IPS DF 19.7 (cell line): ENCODE results near the gene GNAT3.

ENCODE experiments used
- DNase-seq: peaks from one replicate; pipeline ENCODE4 v3.0.0-alpha.2; 2013; ENCODE audit warnings: low read depth, low spot score

GNAT3 gene

DNA sequence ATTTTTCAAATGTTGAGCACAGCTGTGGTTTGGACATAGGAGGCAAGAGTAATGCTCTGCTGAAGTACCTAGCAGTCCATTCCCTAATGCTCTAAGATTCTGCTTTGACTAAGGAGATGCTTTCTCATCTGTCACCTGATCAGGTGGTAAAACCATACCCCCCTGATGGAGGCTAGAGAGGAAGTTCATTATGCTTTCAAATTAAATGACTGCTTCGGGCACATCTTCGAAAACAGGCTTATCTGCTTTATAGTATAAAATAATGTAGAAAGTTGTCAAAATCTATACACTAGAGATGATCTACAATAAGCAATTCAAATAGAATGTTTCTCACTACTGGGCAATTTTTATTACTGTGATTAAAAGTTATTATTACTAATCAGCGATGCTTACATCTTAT lies at the start of gene GNAT3:
Gene GNAT3 (minus strand): TSS at position 101 of the 400 bp plus-strand sequence. CDS start 138 bp downstream, outside the sequence.
- no peak for DNase-seq

DNA sequence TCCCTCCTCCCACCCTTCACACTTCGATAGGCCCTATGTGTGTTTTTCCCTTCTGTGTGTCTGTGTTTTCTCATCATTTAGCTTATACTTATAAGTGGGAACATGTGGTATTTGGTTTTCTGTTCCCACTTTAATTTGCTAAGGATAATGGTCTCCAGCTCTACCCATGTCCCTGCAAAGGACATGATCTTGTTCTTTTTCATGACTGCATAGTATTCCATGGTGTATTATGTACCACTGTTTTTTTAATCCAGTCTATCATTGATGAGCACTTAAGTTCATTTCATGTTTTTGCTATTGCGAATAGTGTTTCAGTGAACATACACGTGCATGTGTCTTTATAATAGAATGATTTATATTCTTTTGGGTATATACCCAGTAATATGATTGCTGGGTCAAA lies 46.3 kb upstream of the GNAT3 start:
- DNase-seq, result no peak

DNA sequence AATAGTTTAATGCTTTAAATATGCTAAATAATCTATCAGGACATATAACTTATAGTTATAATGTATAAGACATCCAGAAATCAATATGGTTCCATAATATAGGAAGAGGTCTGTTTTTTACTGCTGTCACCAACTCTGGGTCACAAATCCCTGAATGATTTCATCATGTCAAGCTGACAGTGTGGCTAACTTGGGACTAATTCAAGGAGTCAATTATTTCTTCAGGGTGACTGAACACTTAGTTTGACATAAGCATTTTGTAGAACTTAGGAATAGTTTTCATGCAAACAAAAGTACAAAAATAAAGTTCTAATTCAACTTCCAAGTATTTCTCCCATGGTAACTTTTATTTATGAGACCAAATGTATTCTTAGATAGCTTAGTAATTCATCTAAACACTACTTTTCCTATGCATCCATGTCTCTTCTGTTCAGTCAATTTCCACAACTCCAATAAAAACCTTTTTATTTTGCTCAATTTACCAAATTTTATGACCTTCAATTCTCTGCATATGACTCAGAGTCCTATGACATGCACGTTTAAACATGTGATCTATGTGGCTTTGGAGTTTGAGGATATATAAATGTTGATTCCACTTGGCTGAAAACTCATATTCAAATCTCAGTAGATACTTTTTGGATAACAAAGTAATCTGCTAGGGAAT lies 40.3 kb upstream of the GNAT3 start:
- DNase-seq, result no peak

DNA sequence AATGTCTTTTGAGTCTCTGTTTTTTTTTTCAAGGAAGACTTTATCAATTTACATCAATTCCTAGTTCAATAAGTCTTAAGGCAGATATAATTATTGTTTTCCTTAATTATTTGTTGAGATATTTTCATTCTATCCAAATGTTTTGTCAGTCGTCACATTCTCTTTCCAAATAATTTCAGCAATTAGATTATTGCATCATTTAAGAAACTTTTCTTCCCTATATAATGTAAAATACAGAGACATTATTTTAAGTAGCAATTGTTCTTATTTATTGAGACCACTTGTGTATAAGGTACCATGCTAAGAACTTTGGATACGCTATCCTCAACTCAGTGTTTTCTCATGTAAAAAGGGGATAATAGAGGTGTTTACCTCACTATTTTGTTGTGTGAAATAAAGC lies 38.1 kb upstream of the GNAT3 start:
- no peak for DNase-seq

DNA sequence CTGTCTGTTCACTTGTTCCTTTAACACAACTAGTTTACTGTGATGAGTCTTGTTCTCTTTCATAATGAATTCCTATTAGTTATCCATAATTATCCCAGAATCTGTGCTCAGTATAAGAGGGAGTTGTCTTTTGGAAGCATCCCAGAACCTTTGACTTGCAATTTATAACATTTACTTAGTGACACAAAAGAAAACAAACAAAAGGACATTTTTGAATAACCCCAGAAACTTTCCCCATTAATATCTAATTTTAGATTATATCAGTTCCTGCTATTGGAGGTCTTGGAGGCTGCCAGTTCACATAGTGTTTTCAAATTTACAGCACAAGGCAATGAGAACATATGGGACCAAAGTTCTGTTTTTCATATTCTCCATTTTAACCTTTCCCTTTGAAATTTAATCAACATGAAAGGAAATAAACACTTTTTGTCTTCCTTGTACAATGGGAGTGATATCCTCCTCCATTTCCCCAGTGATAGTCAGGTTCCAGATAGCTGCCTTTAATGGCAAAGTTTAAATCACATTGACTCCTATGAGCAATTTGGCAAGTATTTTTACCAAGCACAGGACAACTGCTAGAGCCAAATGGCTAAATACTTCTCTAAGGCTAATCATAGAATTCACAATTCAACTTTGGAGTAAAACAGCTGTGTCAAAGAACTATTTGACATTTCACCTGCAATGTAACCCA lies 37.1 kb upstream of the GNAT3 start:
- DNase-seq, result no peak

DNA sequence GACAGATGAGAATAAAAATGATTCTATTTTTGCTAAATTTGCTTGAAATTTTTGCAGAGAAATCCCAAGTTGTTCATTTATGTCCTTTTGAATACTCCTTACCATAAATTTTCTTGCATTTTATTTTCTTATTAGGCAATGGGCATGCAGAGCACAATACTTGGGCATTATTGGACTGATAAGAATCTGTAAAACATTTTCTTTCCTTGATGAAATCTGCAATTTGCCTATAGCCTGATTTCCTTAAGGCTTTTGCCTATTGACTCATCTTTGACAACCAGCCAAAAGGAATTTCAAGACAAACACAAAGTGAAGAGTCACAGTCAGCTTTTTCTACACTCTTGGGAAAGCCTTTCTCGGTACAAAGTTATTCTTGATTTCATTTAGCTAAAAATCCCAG lies 30.5 kb upstream of the GNAT3 start:
- no peak for DNase-seq

DNA sequence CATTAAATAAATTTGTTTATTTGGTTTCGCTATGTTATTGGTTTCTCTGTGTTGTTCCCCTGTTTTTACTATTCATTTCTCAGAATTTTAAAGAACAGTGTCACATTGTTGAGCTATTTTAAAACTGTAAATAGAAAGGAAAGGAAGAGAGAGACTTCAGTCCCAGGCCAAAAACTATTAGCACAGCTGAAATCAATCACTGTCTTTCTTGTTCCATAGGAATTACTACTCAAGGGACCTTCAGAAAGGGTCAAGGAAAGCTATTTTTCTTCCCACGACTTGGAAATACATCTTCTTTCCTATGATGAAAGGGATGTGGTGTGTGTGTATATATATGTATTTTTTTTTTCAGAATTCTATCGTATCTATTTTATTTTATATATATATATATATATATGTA lies 29.0 kb upstream of the GNAT3 start:
- DNase-seq, result no peak

DNA sequence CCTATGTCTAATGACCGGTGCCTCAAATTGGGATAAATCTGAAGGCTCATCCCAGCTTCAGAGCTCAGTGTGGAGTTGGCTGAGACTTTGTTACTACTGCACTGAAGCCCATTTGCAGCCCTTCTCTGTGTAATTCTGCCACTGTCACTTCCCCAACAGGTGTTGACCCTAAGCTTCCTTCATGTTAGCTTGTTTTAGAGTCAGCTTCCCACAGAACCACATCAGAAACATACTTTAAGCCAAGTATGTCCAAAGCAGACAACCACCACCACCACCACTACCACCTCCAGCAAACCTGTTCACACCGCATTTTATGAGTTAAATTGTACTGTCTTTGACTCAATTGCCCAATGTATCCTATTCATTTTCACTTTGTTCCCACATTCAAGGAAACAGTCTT lies 25.2 kb upstream of the GNAT3 start:
- no peak for DNase-seq

DNA sequence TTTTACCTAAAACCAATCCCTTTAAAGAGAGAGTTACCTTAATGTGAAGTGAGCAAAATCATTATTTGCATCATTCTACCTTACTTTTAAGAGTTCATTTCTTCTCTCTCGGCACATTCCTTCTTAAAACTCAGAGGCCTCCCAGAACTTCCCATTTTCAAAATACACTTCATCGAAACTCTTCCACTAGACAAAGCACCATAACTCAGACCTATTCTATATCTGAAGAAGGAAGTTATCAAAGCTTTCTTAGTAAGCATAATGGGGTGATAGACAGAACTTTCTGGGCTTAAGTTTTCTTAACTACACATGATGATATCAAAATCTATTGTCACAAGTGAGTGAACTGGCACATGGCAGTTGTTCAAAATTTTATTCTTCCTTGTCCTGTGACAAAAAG lies 24.6 kb upstream of the GNAT3 start:
- DNase-seq, result no peak

DNA sequence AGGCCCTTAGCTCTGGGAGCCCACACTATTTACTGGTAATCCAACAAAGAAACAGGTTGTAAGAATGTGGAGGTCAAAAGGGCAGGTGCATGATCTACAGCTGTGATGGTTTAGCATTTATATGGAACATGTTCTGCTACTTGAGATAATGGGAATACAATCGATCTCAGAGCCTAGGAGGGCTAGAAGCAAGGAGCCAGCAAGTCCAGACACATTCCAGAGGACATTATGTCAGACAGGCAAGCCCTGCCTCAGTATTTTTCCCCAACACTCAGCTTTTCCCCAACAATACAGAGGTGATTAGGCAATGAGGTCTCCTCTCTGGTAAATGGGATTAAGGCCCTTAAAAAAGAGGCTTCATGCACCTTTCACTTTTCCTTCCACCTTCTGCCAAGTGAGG lies 21.4 kb upstream of the GNAT3 start:
- no peak for DNase-seq

DNA sequence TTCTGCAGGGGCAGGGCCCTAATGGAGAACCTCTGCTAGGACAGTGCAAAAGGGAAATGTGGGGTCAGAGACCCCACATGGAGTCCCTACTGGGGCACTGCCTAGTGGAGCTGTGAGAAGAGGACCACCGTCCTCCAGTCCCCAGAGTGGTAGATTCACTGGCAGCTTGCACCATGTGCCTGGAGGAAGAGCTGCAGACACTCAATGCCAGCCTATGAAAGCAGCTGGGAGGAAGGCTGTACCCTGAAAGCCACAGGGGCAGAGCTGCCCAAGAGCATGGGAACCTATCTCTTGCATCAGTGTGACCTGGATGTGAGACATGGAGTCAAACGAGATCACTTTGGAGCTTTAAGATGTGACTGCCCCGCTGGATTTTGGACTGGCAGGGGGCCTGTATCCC lies 20.3 kb upstream of the GNAT3 start:
- no peak for DNase-seq

DNA sequence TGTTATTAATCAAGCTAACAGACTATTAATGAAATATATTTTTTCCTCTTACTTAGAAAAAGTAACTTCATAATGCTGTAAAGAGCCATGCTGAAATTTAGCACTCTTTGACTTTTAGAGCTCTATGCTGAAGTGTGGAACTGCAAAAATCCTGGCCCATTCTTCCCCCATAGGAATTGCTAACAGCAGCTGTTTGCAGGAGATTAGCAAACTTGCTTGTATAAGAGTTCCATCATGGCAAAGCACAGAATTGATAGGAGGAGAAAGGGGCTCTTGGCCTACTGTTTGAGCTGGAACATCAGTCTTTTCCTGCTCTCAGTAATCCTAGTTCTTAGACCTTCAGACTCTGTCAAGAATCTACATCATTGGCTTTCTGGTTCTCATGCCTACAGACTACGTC lies 18.3 kb upstream of the GNAT3 start:
- no peak for DNase-seq

DNA sequence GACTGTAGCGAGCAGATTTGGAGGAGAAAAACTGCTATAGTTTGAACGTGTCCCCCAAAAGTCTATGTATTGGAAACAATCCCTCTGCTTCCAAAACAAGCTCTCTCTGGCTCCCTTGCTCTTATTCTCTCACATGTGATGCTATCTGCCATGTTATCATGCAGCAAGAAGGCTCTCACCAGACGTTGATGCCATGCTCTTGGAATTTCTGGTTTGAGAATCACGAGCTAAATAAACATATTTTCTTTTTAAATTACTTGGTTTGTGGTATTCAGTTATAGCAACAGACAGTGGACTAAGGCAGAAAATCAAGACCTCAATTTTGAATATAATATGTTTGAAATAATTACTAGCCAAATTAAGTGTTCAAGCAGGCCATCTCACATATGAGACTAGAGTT lies 17.5 kb upstream of the GNAT3 start:
- DNase-seq, result no peak

DNA sequence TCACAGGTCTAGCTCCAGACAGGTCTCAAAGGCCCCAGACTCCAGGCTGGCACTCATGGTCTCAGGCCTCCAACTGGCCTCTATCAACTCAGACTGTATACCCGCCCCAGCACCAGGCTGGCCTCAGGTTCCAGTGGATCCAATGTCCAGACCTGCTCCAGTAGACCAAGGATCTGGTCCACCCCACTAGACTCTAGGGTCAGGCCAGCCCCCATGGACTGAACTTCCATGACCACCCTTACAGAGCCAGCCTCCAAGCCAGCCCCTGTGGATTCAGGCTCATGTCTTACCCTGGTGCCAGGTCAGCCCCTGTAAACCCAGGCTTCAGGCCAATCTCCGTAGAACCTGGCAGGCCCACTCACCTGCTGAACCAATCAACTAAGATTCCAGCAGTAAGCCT lies 16.8 kb upstream of the GNAT3 start:
- no peak for DNase-seq

DNA sequence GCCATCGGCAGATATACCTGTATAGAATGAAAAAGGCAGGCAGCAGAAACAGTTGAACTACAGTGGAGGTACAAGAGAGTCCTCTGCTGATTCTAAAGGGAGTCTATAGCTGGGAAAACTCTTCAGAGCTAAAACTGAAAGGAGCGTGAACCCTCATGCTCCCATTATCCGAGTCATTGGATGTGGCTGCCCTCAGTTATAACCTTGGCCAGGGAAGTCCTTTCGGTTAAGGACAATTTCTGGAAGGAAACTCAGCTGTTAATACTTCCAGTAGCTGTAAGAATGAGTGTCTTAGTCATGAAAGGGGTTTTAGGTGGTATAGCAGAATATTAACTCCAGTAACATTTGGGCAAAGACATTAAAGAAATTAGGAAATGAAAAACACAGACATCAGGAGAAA lies 14.6 kb upstream of the GNAT3 start:
- DNase-seq, result no peak

DNA sequence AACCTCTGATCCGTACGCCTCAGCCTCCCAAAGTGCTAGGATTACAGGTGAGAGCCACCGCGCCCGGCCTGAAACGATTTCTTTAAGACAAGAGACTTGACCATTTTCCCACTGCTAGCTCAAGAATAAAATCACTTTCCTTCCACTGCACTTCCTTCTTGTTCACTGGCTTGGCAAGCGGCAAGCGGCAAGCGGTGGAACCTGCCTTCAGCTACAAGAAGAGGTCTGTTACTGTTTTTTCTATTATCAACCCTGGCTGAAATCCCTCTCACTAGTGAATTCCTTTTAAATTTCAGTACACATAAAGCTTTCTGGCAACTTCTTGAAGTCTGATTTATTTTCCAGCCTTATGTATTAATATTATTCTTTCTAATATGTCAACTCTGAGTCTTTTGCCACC lies 12.8 kb upstream of the GNAT3 start:
- no peak for DNase-seq

DNA sequence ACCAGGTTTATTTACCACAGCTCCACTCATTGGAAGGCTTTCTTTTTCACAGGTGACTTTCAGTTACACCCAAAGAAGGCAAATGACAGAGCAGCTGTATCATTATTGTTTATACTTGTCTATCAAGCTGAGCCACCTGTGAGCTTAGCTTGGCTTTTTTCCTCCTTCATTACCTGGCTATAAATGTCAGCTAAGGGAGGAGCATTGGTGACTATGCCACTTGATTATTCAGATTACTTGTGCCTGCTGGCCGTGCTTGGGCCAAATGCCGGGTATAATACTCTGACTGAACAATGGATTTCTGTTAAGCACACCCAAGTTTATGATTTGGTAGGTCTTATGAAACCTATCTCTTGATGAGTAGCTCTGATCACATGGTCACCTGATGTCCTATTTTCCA lies 9.9 kb upstream of the GNAT3 start:
- DNase-seq, result no peak

DNA sequence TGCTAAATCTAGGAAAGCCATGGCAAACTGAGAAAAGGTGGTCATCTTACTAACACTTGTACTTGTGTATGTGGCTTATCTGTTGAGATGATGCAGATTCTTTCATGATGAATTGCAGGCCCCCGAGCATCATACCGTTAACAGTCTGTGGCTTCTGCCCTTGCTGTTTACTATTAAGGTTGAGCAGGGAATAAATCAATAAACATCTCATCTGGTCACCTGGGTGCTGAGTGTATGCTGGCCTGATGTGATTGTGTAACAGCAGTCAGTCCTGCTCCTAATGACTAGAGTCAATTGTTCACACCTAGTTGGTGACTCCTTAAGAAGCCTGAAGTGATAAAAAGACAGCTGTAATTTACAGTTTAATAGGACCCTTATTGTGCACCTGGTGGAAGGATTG lies 8.3 kb upstream of the GNAT3 start:
- DNase-seq, result no peak

DNA sequence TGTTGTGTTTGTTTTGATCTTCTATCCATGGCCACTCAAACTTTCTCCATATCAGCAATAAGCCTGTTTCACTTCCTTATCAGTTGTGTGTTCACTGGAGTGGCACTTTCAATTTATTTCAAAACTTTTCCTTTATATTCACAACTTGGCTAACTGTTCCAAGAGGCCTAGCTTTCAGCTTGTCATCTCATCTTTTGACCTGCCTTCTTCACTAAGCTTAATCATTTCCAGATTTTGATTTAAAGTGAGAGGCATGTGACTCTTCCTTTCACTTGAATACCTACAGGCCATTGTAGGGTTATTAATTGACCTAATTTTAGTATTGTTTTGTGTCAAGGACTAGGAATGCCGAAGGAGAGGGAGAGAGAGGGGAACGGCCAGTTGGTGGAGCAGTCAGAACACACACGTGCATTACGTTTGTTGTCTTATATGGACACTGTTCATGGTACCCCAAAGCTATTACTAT lies 5.5 kb upstream of the GNAT3 start:
- DNase-seq, result no peak

DNA sequence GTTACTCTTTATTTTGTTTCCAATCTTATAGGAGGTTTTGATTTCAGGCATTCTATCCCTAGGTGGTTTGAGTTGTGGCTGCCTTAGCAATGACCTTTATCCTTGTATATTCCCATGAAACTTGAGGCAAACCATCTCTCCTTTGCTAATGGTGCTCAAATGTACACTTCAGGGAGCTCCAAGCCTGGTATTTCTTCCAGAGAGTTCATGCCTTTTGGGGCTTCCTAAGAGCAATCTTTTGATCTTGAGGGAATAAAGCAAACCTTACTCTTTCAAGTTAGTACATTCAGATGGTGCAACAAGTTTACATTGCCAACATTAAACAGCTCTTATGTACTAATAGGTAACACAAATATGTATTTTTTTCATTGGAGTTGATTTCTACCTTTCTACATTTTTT lies 3.4 kb upstream of the GNAT3 start:
- no peak for DNase-seq

DNA sequence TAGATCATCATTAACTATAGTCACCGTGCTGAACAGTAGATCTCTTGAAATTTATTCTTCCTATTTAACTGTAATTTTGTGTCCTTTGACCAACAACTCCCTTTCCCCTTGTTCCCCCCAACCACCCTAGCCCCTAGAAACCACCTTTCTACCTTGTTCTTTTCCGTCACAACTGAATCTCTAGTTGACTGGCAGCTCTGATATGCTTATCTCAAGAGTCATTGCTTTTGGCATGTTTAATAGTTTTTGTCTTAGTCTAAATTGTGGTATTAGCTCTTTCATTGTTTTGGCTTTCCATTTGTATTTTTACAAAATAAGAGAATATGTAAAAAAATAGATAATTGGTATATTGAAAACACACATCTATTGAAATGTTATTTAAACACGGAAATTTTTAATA lies 1.8 kb downstream of the GNAT3 start:
- DNase-seq, result no peak

DNA sequence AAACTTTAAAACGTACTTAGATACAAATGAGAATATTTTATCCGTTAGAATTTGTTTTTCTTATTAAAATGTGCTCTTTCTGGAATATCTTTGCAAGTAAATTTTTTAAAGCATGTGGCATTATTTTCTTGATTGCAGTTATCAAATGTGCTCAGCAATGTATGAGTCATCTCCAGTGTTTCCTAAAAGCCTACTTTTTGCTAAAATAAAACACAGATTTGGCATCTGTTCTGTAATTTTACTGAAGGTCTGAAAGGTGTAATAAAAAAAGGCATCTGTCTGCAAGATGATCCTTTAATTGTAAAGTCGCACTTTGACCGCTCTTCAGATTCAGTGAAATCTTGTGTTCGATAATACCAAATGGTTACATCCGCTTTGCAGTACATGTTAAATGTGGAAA lies 3.4 kb downstream of the GNAT3 start:
- no peak for DNase-seq

DNA sequence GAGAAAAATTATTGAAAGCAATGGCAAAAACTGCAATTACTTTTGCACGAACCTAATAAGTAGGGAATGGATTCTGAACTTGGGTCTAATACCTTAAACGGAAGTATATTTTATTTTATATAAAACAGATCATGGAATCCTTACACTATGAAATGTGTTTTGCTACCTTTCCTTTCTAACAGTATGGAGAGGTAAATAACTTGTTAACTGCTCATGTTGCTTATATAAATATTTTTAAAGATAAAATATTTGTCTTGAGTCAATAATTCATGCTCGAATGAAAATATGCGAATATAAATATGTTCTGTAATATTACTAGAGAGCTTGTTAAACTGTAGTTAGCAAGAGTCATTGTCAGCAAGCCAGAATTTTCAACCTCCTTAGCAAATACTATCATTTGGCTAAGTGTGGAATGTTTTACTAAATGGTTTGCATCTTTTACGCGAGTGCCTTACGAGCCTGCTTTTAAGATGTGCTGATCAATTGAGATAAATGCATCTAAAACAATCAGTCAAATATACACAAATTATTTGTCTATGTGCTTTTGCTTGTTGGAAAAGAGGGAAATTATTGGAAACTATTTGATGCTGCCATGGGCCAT lies 5.9 kb downstream of the GNAT3 start:
- no peak for DNase-seq
